ENCODE data around the gene MRPL44.

The MRPL44 gene

GRCh38 chr2:223928113-223929006 is 28.9 kb upstream of the MRPL44 start:
- H3K79me2 ChIP-seq (ENCODE audit: insufficient read depth, low read depth) = 0 out of 2 replicates have a peak, but pooled peaks cover 3% of the 10 kb centered on the region
- H3K27me3 ChIP-seq (ENCODE audit: insufficient read depth, low read depth) = no peaks in the 10 kb centered on the region
- TF ChIP-seq CTCF (conservative IDR thresholded peaks at IDR 0.05; ENCODE audit: low read depth, low read length) = no peak
- no peak overlapping the region for H2AFZ ChIP-seq (ENCODE audit: low read depth)
- no peaks in the 10 kb centered on the region for H3K4me1 ChIP-seq (ENCODE audit: low read depth, poor library complexity, severe bottlenecking)
- H4K20me1 ChIP-seq (ENCODE audit: insufficient read depth) = no peaks in the 10 kb centered on the region
- no peak overlapping the region for H3K27ac ChIP-seq
- H3K4me3 ChIP-seq (IDR thresholded peaks at IDR 0.05; ENCODE audit: insufficient read depth, low read depth, low read length) = no peak overlapping the region
- no peak overlapping the region for H3K9ac ChIP-seq
- no peak overlapping the region for H3K4me2 ChIP-seq
- no peaks in the 10 kb centered on the region for H3K36me3 ChIP-seq (ENCODE audit: insufficient read depth)

GRCh38 chr2:223929571-223930102 is 27.6 kb upstream of the MRPL44 start:
- Histone ChIP-seq H2AFZ (ENCODE audit: low read depth) (no peak overlapping the region), H3K9ac (no peak overlapping the region), H3K27ac (no peak overlapping the region), H3K4me2 (no peak overlapping the region), H3K36me3 (ENCODE audit: insufficient read depth) (no peaks in the 10 kb centered on the region), H3K4me3 (IDR thresholded peaks at IDR 0.05; ENCODE audit: insufficient read depth, low read depth, low read length) (no peak overlapping the region), H3K27me3 (ENCODE audit: insufficient read depth, low read depth) (no peaks in the 10 kb centered on the region), H3K4me1 (ENCODE audit: low read depth, poor library complexity, severe bottlenecking) (no peaks in the 10 kb centered on the region), H4K20me1 (ENCODE audit: insufficient read depth) (no peaks in the 10 kb centered on the region), H3K79me2 (ENCODE audit: insufficient read depth, low read depth) (0 out of 2 replicates have a peak, but pooled peaks cover 8% of the 10 kb centered on the region)
- TF ChIP-seq CTCF (conservative IDR thresholded peaks at IDR 0.05; ENCODE audit: low read depth, low read length) = no peak

- no peak overlapping the region for H2AFZ ChIP-seq (ENCODE audit: low read depth)
- no peaks in the 10 kb centered on the region for H3K4me1 ChIP-seq (ENCODE audit: low read depth, poor library complexity, severe bottlenecking)
- H4K20me1 ChIP-seq (ENCODE audit: insufficient read depth) = no peaks in the 10 kb centered on the region
- no peaks in the 10 kb centered on the region for H3K27me3 ChIP-seq (ENCODE audit: insufficient read depth, low read depth)
- no peak overlapping the region for H3K27ac ChIP-seq
- no peak overlapping the region for H3K4me3 ChIP-seq (IDR thresholded peaks at IDR 0.05; ENCODE audit: insufficient read depth, low read depth, low read length)
- no peak overlapping the region for H3K4me2 ChIP-seq
- H3K79me2 ChIP-seq (ENCODE audit: insufficient read depth, low read depth) = 0 out of 2 replicates have a peak, but pooled peaks cover 9% of the 10 kb centered on the region
- no peaks in the 10 kb centered on the region for H3K36me3 ChIP-seq (ENCODE audit: insufficient read depth)
- no peak overlapping the region for H3K9ac ChIP-seq
- no peak for TF ChIP-seq CTCF (conservative IDR thresholded peaks at IDR 0.05; ENCODE audit: low read depth, low read length)
These were observed 26.9 kb upstream of the MRPL44 start for GRCh38 chr2:223930103-223930976.

All from KMS-11 (cell line).